IMR-90 (cell line): ENCODE data around the gene RARS1. TPM values are rescaled to one million over a fixed set of nuclear protein-coding genes. Genes with fewer than 3 reads are reported as not detected.

Source experiments
- ATAC-seq: fragments of 200-7000 bp; cut with Tn5 transposase; 2 replicates; pipeline ENCODE4 v1.9.1; 2020; ENCODE audit warnings: low read depth, mild to moderate bottlenecking, moderate library complexity
- BruUV-seq: library from RNA; stranded (reverse); fragments of 400-500 nt; replicated peaks from 2 replicates; lab custom pipeline; 2021; lab: Mats Ljungman, UMichigan
- CTCF ChIA-PET: fragments of 300-600 bp; formaldehyde crosslinking; extraction: SDS; loops from one replicate; lab custom pipeline; 2021; ENCODE audit warnings: antibody characterized with exemption; lab: Yijun Ruan, JAX
- POLR2A ChIA-PET: fragments of 300-600 bp; sonication (Branson Sonifier 250); formaldehyde crosslinking; loops from one replicate; lab custom pipeline; 2022; ENCODE audit warnings: antibody characterized with exemption; ENCODE audit not compliant: unreplicated experiment; lab: Charles Lee
- DNase-seq: peaks from one replicate; pipeline ENCODE4 v3.0.0; 2013
- H2AFZ ChIP-seq: replicated peaks from 2 replicates; pipeline ENCODE3; 2013; ENCODE audit warnings: low read length, mild to moderate bottlenecking; ENCODE audit not compliant: poor library complexity
- H2AK5ac ChIP-seq: 2 replicates; pipeline ENCODE4 v1.6.1; 2013; ENCODE audit warnings: low read depth, low read length, inconsistent platforms
- H2AK9ac ChIP-seq: replicated peaks from 2 replicates; pipeline ENCODE3; 2013; ENCODE audit warnings: mild to moderate bottlenecking, low read depth, low read length, moderate library complexity; ENCODE audit not compliant: poor library complexity
- H2BK120ac ChIP-seq: 2 replicates; pipeline ENCODE4 v1.6.1; 2013; ENCODE audit warnings: low read depth, low read length, inconsistent platforms
- H2BK15ac ChIP-seq: 3 replicates; pipeline ENCODE4 v1.6.1; 2013; ENCODE audit warnings: low read depth, low read length, inconsistent platforms
- H2BK20ac ChIP-seq: 2 replicates; pipeline ENCODE4 v1.6.1; 2013; ENCODE audit warnings: low read depth, mild to moderate bottlenecking, inconsistent platforms, low read length, moderate library complexity
- H2BK5ac ChIP-seq: 2 replicates; pipeline ENCODE4 v1.6.1; 2013; ENCODE audit warnings: mild to moderate bottlenecking, low read depth, low read length, inconsistent platforms; ENCODE audit not compliant: poor library complexity, severe bottlenecking
- H3K14ac ChIP-seq: replicated peaks from 2 replicates; pipeline ENCODE4 v1.6.1; 2013; ENCODE audit warnings: low read depth, low read length, inconsistent platforms
- H3K18ac ChIP-seq: 2 replicates; pipeline ENCODE4 v1.6.1; 2013; ENCODE audit warnings: low read depth, low read length, control low read depth
- H3K23ac ChIP-seq: 2 replicates; pipeline ENCODE4 v1.6.1; 2013; ENCODE audit warnings: low read depth, low read length, inconsistent platforms
- H3K27ac ChIP-seq: 2 replicates; pipeline ENCODE4 v1.5.1; 2013; ENCODE audit warnings: mild to moderate bottlenecking, control low read depth, low read length; ENCODE audit not compliant: insufficient read depth
- H3K27me3 ChIP-seq: 2 replicates; pipeline ENCODE4 v1.6.1; 2013; ENCODE audit warnings: low read length; ENCODE audit not compliant: control insufficient read depth, insufficient read depth
- H3K36me3 ChIP-seq: 2 replicates; pipeline ENCODE4 v1.6.1; 2013; ENCODE audit warnings: low read length, mixed read lengths; ENCODE audit not compliant: control insufficient read depth, insufficient read depth
- H3K4ac ChIP-seq: 2 replicates; pipeline ENCODE4 v1.6.1; 2013; ENCODE audit warnings: low read depth, low read length, inconsistent platforms
- H3K4me1 ChIP-seq: 2 replicates; pipeline ENCODE4 v1.6.1; 2013; ENCODE audit warnings: low read length, mixed read lengths; ENCODE audit not compliant: control insufficient read depth, insufficient read depth
- H3K4me2 ChIP-seq: 2 replicates; pipeline ENCODE4 v1.6.1; 2013; ENCODE audit warnings: low read depth, mild to moderate bottlenecking, control low read depth, low read length, moderate library complexity
- H3K4me3 ChIP-seq: 2 replicates; pipeline ENCODE4 v1.5.1; 2013; ENCODE audit warnings: low read depth, mild to moderate bottlenecking, control low read depth, low read length, moderate library complexity; ENCODE audit not compliant: insufficient read depth
- H3K56ac ChIP-seq: 2 replicates; pipeline ENCODE4 v1.6.1; 2013; ENCODE audit warnings: low read length, inconsistent platforms; ENCODE audit not compliant: insufficient read depth; ENCODE audit errors: extremely low read depth
- H3K79me1 ChIP-seq, 2 experiments: 2 replicates each; pipeline ENCODE4 v1.6.1; 2013; ENCODE audit warnings: low read length in 2 of 2, inconsistent platforms in 1 of 2, low read depth in 1 of 2
- H3K9ac ChIP-seq: 2 replicates; pipeline ENCODE4 v1.6.1; 2013; ENCODE audit warnings: low read depth, low read length, control low read depth
- H3K9me1 ChIP-seq: 2 replicates; pipeline ENCODE4 v1.6.1; 2013; ENCODE audit warnings: low read length, inconsistent platforms; ENCODE audit not compliant: insufficient read depth
- H3K9me3 ChIP-seq: 2 replicates; pipeline ENCODE4 v1.6.1; 2013; ENCODE audit warnings: low read length; ENCODE audit not compliant: control insufficient read depth, insufficient read depth
- H4K20me1 ChIP-seq: 2 replicates; pipeline ENCODE4 v1.6.1; 2013; ENCODE audit warnings: low read length, inconsistent platforms; ENCODE audit not compliant: insufficient read depth
- H4K5ac ChIP-seq: 2 replicates; pipeline ENCODE4 v1.6.1; 2013; ENCODE audit warnings: mild to moderate bottlenecking, low read depth, low read length, control low read depth
- H4K8ac ChIP-seq, 2 experiments: 2 replicates each; pipeline ENCODE4 v1.6.1; 2013; ENCODE audit warnings: low read depth in 2 of 2, low read length in 2 of 2, control low read depth in 1 of 2, inconsistent platforms in 1 of 2
- H4K91ac ChIP-seq: 2 replicates; pipeline ENCODE4 v1.6.1; 2013; ENCODE audit warnings: low read depth, low read length, inconsistent platforms; ENCODE audit not compliant: insufficient read depth
- CHD1 ChIP-seq: IDR thresholded peaks from 2 replicates; pipeline ENCODE4 v1.6.1; 2012; ENCODE audit warnings: low read depth, low read length, improper control_type of control experiment
- NFE2L2 ChIP-seq: fragments of 150-350 bp; IDR thresholded peaks from 2 replicates; pipeline ENCODE4 v1.6.1; 2016; ENCODE audit warnings: low read depth, mild to moderate bottlenecking, low read length
- WGBS, 2 experiments: methylation state at CpG; one replicate each; pipeline versions ENCODE4 v1.1.5 to v1.1.7; 2013; ENCODE audit warnings: missing lambda C conversion rate in 2 of 2; ENCODE audit not compliant: insufficient read length in 1 of 2; ENCODE audit errors: extremely low coverage in 2 of 2; 5-methylcytosine and 5-hydroxymethylcytosine counted together
- dilution Hi-C: fragments of 300-500 bp; cut with HindIII; formaldehyde crosslinking; loops from one replicate; pipeline ENCODE4 v1.14.3; 2018; ENCODE audit warnings: low sequenced_read_pairs; ENCODE audit not compliant: unreplicated experiment
- in situ Hi-C: fragments of 300-500 bp; cut with MboI; formaldehyde crosslinking; loops from 3 replicates; pipeline ENCODE4 v1.14.3; 2019; ENCODE audit warnings: low sequenced_read_pairs, inconsistent platforms, mixed read lengths
- intact Hi-C: fragments of 100-400 bp; cut with micrococcal nuclease; formaldehyde crosslinking; loops from 2 replicates; pipeline ENCODE4 v1.10.0; 2022
- polyA plus RNA-seq, 3 experiments: library from polyadenylated mRNA; depleted of rRNA; stranded (reverse); fragments of >200 nt; gene quantifications; 2 replicates each; pipeline ENCODE4 v1.2.3, GENCODE V29; 2012; ENCODE audit warnings: low replicate concordance in 1 of 3
- total RNA-seq: library from RNA; depleted of rRNA; stranded (reverse); fragments of >200 nt; gene quantifications from 2 replicates; pipeline ENCODE4 v1.2.3, GENCODE V29; 2012

RARS1 gene
- total and polyA plus RNA-seq, 2 of the 4 experiments (the other 2 are of a cell fraction) = 80.4 to 153 TPM

DNA sequence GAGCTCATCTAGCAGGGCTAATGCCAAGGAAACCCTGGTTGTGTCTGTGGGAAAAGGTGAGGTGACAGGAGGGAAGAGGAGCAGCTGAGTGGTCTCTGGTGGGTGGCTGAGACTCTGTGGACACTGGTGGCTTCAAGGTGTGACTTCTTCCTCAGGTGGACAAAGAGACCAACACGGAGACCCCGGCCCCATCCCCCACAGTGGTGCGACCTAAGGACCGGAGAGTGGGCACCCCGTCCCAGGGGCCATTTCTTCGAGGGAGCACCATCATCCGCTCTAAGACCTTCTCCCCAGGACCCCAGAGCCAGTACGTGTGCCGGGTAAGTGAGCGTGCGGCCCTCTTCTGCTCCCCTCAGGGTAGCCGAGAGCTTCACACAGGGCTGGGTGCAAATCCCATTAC, 31.1 kb upstream of the RARS1 start:
- BruUV-seq = no TSS peak
- in situ Hi-C loops (no loop called here), dilution Hi-C loops (no loop called here)

More for the DNA sequence above, 31.1 kb upstream of the RARS1 start:
- Histone ChIP-seq H3K4ac (no peak overlapping the region), H2BK5ac (no peak overlapping the region), H3K4me2 (no peak overlapping the region), H2AFZ (no peak overlapping the region), H3K9me3 (no peaks in the 10 kb centered on the region), H4K5ac (no peak overlapping the region), H3K9ac (no peak overlapping the region), H3K27ac (no peak overlapping the region), H4K20me1 (no peaks in the 10 kb centered on the region), H2AK9ac (no peak overlapping the region), H3K4me3 (no peak overlapping the region), H2BK20ac (no peak overlapping the region), H2AK5ac (no peak overlapping the region), H3K14ac (no peak overlapping the region), H3K18ac (no peak overlapping the region), H4K8ac (no peak overlapping the region), H2BK120ac (no peak overlapping the region), H3K79me1 (no peaks in the 10 kb centered on the region), H3K9me1 (0 out of 2 replicates have a peak, but pooled peaks cover 2% of the 10 kb centered on the region), H3K36me3 (peaks cover 19% of the 10 kb centered on the region), H4K91ac (no peak overlapping the region), H3K56ac (no peak overlapping the region), H3K4me1 (no peaks in the 10 kb centered on the region), H3K27me3 (no peaks in the 10 kb centered on the region), H2BK15ac (no peak overlapping the region), H3K23ac (no peak overlapping the region)
- no peak for TF ChIP-seq CHD1
- no peak for TF ChIP-seq NFE2L2
- WGBS, 2 experiments = 80% methylated on average over 2 of the region's 12 CpGs; no CpG with 5 or more reads in 1 of the 2 experiments
- POLR2A ChIA-PET = no interaction called here
- CTCF ChIA-PET = no interaction called here
- ATAC-seq (no peak), DNase-seq (no peak)
- intact Hi-C loops = no loop called here
